Endothelial cell of umbilical vein (primary cell): ENCODE measurements around the gene XKR8.

ENCODE experiments used
- CTCF ChIP-seq, 2 donors: IDR thresholded peaks; 1 replicate in 1 of 2; 2 replicates in 1 of 2; pipeline ENCODE4 v1.5.1; 2011; ENCODE audit warnings: low read length in 2 of 2, mild to moderate bottlenecking in 2 of 2, moderate library complexity in 2 of 2, control low read depth in 1 of 2, inconsistent platforms in 1 of 2, low read depth in 1 of 2; ENCODE audit not compliant: insufficient read depth in 1 of 2; ENCODE audit errors: extremely low read depth in 1 of 2
- EZH2 ChIP-seq: IDR thresholded peaks from 2 replicates; pipeline ENCODE4 v1.6.1; 2012; ENCODE audit warnings: borderline replicate concordance, low read depth, mild to moderate bottlenecking, moderate library complexity, low read length, inconsistent platforms; ENCODE audit not compliant: severe bottlenecking
- POLR2A ChIP-seq: IDR thresholded peaks from 2 replicates; pipeline ENCODE4 v1.6.1; 2012; ENCODE audit warnings: low read depth, mild to moderate bottlenecking, control low read depth, low read length
- POLR2AphosphoS5 ChIP-seq: IDR thresholded peaks from 2 replicates; pipeline ENCODE4 v1.6.1; 2012; ENCODE audit warnings: low read depth, mild to moderate bottlenecking, control low read depth, low read length, moderate library complexity; ENCODE audit not compliant: insufficient read depth
- TF ChIP-seq, protein P1 (sequence below): IDR thresholded peaks from 2 replicates; pipeline ENCODE4 v1.6.1; 2011; ENCODE audit not compliant: insufficient read depth, insufficient read length

DNA sequence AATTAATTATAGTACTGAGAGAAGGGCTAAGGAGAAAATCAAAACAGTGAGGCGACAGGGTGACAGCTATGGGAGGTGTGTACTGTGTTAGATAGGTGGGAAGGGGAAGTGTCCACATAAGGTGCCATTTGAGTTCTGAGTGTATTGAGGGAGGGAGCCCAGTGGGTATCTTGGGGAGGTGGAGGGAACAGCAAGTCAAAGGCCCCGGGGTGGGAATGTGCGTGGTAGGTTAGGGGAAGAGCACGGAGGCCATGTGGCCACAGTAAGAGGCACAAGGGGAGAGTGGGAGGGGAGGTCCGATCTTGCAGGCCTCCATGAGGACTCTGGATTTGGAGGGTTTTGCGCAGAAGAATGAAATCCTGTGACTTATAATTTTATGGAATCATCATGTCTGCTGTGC is 3.0 kb upstream of the XKR8 start:
- TF ChIP-seq CTCF (IDR thresholded peaks at IDR 0.05; ENCODE audit: extremely low read depth in 1 of 2, insufficient read depth in 1 of 2, low read depth in 1 of 2, low read length in 2 of 2) (no peak), POLR2A (no peak), EZH2 (no peak), POLR2AphosphoS5 (no peak)
- TF ChIP-seq, protein P1, sequence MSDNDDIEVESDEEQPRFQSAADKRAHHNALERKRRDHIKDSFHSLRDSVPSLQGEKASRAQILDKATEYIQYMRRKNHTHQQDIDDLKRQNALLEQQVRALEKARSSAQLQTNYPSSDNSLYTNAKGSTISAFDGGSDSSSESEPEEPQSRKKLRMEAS: no peak
